Stimulated activated CD8-positive, alpha-beta memory T cell treated with anti-CD3 and anti-CD28 coated beads, Interleukin-12 subunit alpha, Interleukin-12 subunit beta, amount 100 ng/mL, for 24 hours (primary cell): ENCODE results near the gene BANF1.
"Not testable (repeated sequence)": the region's sequence is repeated elsewhere in the genome, so short reads cannot be mapped to it uniquely, and the experiment has no call there.

ENCODE experiments used
- DNase-seq: peaks from one replicate; pipeline ENCODE4 v3.0.0-alpha.2; 2020; ENCODE audit errors: extremely low read depth

BANF1 gene

DNA sequence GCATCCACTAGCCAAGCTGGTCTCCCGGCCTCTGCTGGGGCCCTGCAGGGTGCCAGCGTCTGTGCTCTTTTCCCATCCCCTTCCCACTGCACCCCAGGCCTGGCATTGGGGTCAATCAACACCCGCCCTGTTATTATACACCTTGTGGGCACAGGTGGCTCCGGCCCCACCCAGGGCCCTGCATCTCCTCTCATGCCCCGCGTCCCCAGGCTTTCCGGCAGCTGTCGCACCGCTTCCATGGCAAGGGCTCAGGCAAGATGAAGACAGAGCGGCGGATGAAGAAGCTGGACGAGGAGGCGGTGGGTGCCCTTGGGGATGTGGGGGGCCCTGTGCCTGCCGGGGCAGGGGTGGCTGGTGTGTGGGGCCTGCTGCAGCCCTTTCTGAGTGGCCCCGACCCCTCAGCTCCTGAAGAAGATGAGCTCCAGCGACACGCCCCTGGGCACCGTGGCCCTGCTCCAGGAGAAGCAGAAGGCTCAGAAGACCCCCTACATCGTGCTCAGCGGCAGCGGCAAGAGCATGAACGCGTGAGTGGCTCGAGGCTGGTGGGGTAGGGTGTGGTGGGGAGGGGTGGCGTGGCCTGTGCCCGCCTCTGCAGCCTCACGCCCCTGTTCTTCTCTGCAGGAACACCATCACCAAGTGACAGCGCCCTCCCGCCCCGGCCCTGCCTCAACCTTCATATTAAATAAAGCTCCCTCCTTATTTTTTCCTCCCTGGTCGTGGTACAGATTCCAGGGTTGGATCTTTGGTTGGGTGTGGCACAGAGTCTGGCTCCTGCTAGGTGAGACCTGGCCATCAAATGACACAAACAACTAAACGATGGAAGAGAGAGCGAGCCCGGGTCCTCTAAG is 23.7 kb upstream of the BANF1 start:
- no peak for DNase-seq

DNA sequence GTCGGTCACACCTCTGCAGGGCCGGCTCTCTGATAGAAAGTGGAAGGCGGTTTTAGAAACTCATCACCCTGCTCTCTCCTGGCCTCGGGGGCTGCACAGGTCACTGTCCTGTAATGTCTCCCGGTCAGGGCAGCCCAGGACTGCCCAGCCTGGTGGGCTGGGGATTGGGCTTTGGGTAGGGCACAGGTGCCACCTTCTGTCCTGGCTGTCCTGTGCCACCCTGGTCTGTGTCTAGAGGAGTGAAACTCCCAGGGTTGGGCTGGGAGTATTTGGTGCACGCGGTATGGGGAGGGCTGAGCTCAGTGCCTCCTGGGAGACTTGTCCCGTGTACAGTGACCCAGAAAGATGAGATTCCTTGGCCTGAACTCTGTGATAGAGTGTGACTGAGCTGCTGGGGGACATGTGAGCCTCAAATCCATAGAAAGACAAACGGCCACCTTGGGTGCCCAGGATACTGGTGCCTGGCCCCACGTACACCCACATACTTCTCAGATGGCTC is 23.0 kb upstream of the BANF1 start:
- DNase-seq = no peak

DNA sequence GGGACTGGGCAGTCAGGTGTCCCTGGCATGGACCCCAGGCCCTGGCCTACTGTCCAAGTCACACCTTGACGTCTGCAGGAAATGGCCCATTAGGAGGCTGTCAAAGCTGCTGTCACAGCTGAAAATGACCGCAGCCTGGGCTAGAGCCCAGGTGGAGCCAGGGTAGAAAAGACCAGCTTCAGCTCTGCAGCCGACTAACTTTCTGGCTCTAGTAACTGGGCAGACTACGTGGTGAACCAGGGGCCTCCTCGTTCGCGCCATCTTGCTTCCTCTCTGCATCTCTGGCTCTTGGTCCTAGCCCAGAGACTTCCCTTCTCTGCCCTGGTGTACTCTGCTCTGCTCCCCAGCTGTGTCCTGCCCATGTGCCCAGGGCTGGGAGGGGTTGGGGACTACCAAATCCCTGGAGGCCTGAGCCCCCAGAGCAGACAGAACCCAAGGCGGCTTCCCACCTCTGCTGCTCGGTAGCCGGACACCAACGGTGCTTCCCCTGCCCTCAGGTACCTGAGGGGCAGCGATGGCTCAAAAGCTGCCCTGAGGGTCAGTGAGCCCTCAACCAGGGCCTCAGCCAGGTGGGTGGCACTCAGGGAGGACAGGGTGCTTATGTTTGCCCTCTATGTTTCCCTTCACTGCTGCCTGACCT is 21.1 kb upstream of the BANF1 start:
- DNase-seq = no peak

DNA sequence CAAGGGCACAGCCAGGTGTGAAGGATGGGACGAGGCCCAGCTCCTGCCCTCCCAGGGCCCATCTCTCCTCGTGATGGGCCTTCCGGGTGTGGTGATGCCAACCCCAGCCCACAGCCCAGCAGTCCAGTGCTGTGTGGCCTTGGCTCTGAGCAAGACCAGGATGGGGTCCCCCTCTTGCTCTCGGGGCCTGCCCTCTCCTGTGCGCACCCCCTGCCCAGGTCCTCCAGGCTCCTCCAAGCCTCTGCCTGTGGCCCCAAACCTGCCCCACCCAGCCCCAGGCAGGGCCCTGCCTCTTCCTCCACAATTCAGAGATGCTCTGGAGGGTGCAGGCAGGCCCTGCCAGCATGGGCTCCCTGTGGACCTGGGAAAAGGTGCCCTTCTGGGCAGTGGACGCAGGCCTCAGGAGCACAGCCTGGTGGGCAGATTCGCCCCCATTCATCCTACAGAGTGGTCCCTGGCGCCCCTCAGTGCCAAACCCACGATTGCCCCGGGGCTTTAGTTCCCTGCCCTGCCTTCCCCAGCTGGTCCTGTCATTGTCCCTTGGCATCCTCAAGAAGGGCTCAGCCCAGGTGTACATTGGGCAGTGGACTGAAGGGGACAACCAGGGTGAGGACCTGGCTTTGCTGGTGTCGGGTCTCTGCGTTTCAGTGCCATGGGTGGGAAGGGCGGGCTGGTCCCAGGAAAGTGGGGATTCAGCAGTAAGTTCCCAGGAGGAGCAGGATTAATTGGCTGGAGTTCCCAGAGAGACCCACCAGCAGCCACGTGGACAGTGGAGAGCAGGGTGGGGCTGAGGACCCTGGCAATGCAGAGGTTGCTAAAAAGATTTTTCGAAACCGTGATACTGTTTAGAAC is 20.1 kb upstream of the BANF1 start:
- no peak for DNase-seq

DNA sequence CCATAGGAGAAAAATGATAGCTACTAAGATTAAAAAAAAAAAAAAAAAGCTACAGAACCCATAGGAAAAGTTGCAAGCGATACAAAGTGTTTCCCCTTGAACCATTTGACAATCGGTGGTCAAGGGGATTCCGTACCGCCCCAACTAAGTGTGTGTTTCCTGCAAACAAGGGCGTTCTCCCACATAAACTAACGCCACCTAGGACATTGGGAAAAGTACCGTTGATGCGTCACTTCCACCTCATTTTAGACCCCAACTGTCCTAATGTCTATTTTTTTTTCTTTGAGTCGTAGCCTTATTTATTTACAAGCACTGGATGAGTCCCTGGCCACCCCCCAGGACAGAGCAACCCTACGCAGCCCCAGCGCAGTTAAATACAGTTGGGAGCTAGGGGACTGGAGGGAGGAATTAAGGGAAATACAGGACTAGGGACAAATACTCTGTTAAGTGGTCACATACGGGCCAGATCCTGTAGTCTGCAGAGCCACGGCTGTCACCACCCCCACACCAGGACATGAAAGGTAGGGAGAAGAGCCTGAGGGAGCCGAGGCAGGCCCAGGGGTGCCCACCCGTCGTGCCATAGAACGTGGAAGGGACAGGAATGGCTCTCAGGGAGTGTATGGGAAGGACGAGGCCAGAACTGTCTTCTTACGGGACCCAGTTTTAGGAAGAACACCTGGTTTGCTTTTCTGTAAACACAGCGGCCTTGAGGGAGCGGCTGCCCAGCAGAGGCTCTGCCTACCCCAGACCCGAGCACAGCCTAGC is 19.3 kb upstream of the BANF1 start:
- DNase-seq = no peak

DNA sequence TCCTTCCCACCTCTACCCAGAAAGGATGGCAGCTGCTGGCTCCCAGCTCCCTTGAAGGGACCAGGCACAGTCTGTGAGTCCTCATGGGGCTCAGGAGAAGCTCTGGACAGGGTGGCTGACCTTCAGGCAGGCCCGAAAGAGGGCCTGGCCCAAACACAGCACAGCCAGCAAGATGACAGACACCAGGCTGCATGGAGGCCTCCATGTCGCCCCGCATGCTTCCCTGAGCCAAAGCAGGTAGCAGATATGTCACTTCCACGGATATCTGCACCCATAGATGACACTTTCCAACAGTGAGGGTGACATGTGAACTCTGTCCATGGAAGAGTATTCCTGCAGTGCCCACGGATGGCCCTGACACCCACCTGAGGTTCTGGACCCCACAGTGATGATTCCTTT is 18.7 kb upstream of the BANF1 start:
- DNase-seq = no peak

DNA sequence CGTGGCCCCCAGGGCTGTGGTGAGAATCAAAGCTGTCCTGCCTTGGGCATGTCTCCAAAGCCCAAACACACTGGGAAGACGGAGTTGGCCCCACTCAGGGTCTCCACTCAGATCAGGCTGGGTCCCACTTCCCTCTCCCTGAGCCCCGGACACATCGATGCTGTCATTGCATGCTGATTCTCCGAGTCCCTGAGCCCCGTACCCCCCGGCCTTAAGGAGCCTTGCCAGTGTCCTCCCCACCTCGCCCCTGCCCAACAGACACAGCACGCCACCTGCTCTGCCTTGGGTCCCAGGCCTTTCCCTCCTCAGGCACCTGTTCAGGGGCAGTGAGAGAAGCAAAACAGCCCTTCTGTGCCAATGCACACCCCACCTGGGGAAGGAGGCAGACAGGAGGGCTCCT is 15.0 kb upstream of the BANF1 start:
- DNase-seq = no peak

DNA sequence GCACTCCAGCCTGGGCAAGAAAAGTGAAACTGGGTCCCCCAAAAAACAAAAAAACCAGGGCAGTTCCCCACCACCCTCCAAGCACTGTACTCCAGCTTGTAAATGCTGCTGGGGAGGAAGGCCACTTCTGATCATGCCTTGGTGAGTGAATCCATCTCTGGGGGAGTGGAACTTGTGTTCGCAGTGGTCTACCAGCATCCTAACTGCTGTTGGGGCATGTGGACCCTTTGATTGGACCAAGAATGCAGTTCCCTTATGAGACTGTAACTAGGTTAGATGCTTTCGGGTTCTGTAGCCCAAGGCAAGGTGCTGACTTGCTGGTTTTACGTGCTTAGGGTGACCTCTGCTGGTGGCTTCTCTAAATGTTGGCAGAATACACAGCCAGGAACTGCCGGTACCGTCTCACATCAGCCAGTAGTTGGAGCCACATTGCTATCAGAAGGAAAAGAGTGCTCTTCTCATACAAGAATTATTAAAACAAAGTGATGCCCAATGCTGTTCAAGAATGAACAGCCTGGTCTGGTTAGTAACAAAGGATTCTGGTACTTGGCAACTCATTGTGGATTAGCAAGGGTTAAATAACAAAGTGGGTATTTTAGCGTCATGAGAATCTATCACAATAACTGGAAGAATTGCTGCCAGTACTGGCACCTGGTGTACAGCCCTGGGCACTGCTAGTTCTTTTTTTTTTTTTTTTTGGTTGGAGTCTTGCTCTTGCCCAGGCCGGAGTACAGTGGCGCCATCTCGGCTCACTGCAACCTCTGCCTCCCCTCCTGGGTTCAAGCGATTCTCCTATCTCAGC is 13.3 kb upstream of the BANF1 start:
- peak; percentile 71 for DNase-seq

DNA sequence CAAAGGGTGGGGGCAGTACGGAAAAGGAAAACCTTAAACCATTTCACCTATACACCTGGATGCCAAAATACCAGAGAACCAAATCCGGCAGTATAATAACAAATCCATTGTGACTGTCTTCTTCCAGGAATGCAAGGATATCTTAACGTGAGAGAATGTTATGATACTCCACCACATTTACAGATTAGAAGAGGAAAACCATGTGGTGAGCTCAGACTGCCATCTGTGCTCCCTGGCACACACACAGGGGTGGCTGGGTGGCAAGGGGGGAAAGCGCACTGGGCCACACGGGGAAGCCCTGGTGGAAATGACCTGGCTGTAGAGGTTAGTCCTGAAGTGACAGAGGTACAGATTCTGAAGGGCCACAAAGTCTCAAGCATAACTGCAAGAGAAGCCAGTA is 10.2 kb upstream of the BANF1 start:
- DNase-seq = no peak

DNA sequence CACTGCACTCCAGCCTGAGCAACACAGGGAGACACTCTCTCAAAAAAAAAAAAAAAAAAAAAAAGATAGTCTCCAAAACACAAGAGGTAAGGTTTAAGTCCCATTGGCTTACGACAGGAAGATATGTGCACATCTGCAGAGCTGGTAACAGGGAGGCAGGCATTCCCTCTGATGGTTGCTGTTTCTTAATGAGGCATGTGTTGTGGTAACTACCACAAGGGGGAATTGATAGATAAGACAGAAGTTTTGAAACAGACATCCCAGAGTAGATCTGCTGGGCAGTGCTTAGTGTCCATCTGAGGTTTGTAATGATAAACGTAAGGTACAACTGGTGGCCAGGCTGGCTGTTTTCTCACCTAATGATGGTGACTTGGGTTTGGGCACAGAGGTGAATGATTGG is 5.0 kb upstream of the BANF1 start:
- DNase-seq = no peak

DNA sequence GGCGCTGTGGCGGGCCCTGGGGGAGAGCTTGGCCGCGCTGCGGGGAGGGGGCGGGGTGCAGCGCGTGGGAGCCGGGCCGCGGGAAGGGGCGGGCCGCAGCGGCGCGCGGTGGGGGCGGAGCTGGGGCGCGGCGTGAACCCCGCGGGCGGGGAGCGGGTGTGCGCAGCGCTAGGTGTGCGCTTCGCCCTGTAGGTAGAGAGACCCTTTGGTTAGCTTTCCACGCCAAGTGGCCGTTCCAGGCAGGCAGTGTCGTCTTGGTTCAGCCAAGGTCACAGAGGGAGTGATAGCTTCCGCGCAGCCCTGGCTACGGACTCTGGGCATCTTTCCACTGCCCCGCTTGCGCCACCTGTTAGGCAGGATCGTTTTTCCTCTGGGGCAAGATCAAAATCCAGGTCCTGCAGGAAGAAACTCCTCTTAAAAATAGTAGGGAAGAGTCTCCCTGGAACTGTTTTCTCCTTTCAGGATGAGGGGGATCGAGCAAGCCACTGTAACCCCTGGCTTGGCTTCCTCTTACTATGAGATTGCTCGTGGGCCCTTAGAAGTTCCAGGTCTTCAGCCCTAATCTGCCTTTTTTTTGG is 434 bp downstream of the BANF1 start:
- no peak for DNase-seq

DNA sequence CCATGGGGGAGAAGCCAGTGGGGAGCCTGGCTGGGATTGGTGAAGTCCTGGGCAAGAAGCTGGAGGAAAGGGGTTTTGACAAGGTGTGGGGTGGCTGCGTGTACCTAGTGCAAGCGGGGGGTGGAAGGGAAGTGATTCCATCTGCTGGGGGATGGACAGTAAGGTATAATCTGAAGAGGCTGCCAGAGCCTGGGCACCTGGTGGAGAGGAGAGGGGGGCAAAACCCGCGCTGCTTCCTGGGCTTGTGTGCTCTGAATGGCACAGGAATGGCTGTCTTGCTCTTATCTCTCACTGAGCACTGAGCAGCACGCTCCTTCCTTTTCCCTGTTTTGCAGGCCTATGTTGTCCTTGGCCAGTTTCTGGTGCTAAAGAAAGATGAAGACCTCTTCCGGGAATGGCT is 988 bp downstream of the BANF1 start:
- no peak for DNase-seq

DNA sequence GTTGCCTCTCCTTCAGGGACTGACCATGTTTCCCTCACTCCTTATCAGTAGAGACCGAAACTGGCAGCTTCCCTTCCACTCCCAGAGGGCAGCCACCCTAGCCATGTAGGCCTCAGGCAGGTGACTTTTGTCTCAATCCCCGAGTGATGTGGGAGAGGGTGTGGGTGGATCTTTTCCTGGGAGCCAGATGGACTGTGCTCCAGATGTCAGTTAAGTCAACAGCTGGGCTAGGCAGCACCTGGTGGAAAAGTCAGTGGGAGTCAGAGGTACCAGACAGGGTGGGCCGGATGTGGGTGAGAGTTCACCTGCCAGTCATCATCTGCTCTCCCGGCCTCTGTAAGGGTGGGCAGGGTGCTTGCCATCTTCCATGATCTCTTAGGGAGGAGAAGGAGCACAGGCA is 1.9 kb downstream of the BANF1 start:
- no peak for DNase-seq

DNA sequence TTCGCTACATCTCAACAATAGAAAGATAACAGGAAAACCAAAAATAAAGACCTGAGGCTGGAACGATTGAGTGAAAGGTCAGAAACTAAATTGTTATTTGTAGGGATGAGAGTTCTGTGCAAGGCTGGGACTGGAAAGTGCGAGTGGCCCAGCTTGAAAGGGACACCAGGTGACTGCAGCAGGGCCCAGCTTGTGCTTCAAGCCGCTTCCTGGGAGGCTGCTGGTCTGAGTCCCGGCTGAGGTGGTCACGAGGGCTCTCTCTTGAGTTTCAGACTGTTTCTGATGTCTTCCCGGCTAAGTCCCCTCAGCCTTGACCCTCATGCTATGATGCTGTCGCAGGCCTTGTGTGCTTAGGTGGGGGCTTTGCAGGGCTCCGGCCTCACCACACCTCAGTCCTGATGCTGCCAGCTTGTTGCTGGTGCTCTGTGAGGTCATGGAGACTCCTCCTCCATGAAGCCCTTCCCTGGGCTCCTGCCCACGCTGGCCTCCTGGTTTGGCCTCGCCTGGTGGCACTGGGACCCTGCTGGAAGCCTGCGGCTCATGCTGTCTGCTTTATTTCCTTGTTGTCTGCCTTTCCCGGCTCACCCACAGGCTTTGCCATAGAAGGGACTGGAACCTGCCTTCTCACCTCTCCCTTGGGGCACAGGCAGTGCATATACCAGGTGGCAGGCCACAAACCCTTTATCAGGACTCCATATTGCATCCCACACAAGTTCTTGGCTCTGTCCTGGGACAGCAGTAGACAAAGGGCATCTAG is 4.0 kb downstream of the BANF1 start:
- no peak for DNase-seq

DNA sequence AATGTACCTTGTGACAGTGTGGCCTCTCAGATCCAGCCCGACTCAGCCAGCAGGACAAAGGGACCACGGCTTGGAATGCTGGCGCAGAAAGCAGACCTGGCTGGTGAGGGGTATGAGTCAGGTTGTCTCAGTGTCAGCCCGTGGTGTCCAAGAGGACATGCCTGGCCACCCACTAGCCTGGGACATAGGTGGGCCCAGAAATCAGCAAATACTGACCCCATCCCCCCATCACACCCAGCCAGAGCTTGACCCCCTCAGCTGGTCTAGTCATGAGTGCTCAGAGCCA is 4.5 kb downstream of the BANF1 start:
- no peak for DNase-seq

DNA sequence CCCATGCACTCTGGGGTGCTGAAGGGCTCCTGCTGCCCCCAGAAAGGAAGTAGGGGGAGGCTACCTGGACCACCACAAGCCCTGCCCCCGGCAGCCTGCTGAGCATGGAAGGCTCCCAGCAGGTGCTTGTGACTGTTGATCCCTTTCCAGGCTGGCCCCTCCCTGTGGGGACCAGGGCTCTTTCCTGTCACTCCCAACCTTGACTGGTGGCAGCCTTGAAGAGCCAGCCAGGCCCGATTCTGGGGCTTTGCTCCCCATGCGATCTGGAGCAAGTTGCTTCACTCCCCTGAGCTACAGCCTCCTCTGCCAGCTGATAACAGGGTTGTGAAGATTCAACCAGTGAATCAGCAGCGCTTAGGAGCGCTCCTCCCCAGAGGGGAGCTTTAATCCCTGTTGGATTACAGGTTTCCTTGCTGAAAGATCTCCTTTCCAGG is 4.9 kb downstream of the BANF1 start:
- DNase-seq = no peak

DNA sequence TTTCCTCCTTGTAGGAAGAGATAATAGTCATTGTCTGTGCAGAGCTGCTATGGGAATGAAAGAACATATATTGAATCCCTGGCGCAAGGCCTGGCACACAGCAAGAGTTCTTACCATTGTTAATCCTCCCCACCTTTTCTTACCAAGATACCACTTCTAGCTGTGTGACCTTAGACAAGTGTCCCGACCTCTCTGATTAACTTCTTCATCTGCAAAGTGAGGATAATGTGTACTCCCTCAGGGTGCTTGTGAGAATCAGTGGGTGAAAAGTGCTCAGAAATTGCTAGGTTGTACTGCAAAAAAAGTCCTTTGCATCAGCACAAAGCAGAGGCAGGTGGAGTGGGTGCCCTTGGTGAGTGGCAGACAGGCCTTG is 5.8 kb downstream of the BANF1 start:
- no peak for DNase-seq

DNA sequence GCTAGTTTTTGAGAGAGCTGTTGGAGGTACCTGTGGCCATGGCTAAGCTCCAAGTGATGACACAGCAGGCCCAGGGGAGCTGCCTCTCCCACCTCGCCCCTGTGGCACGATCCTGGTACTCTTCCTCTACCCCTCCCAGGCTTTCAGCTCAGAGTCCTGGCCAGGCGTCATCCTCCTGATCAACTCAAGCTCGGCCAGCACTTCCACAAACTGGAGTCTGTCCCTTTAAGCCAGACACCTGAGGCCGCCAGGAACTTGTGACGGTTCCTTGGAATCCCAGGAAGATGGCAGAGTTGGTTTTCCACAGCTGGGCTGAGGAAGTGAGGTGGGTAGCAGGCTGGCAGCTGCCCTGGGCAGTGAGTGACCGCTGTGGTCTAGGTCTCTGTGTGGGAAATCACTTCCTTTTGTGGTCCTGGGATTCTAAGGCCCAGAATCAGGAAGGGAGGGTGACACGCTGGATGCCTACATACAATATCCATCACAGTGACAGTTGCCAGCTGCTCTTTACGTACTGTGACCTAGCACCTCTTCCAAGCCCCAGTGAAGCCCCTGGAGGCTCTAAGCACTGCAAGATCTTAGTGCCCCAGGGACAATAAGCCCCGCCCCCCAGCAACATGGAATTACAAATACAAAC is 6.3 kb downstream of the BANF1 start:
- DNase-seq = no peak

DNA sequence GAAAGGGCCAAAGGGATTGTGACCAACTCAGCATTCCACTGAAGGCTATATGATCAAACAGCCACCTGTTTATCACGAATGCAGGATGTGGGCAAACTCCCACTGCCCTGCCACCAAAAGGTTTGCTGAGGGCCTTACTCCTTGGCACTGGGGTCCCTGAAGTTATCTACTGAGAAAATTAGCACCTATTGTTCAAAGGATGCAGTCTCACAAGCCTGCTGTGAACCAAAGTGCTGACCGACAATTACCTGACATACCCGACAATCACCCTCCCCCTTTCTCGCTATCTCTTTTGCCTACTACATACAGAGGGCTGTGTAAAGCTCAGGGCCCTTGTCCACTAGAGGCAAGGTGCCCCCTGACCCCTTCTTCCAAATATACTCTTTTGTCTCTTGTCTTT is 7.7 kb downstream of the BANF1 start:
- DNase-seq = not testable (repeated sequence)
